Activated CD8-positive, alpha-beta memory T cell treated with anti-CD3 and anti-CD28 coated beads for 1 hour (primary cell): ENCODE measurements around the gene JSRP1.

ENCODE experiments used
- DNase-seq, 2 donors: peaks; one replicate each; pipeline ENCODE4 v3.0.0-alpha.2; 2020; ENCODE audit warnings: low read depth in 1 of 2; ENCODE audit errors: extremely low read depth in 1 of 2

JSRP1 gene

DNA sequence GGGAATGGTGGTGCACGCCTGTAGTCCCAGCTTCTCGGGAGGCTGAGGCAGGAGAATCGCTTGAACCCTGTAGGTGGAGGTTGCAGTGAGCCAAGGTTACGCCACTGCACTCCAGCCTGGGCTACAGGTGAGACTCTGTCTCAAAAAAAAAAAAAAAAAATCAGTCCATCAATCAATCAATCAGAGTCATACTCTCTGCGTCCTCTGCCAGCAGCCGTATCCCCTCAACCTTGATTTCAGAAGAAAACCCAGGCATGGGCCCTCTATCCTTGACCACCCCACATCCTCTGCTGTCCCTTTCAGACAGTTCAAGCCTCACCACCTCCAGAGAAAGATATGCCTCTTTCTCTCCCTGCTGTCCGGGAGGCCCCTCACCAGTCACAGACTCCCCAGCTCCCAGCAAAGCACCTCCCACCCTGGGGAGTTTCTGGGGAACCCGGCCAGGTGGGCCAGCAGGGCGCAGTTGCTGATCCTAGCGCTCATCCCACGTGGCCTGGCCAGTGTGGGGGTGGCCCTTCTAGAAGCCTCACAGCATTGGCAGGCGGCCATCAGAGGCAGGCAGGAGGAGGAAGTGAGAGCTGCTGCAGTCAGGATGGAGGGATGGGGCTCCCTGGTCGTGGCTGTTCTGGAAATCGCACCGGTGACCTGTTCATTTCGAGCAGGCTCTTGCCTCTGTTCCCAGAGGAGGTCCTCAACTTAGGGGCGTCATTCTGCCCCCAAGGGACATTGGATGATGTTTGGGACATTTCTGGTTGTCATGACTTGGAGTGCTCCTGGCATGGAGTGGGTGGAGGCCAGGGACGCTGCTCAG lies 10.2 kb upstream of the JSRP1 start:
- DNase-seq, result no peak

DNA sequence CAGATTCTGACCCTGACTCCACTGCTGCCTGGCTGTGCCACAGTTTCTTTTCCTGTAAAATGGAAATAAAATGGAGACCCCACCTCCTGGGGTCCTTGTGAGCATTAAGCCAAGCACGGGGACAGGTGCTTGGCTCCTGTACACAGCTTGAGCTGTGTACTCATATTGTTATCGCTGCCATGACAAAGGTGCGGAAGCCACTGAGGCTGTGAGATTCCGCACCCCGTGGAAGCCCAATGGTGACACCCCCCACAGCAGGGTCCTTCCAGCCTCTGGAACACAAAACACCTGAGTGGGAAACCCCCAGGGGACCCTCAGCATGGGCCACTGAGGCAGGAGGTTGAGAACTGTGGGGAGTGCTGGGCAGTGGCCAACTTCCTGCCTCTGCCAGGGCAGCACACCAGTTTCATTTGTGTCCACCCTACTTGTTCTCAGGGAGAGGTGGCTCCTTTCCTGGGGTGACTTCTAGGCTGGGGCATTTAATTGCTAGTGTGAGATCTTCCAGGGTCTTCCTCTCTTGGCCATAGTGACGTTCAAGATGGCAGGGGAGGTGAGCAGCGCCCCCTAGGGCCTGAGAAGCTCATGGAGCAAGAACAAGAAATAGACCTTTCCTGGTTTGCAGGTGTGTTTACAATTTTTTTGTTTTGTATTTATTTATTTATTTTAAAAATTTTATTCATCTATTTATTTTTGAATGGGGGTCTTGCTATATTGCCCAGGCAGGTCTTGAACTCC lies 5.4 kb upstream of the JSRP1 start:
- no peak for DNase-seq

DNA sequence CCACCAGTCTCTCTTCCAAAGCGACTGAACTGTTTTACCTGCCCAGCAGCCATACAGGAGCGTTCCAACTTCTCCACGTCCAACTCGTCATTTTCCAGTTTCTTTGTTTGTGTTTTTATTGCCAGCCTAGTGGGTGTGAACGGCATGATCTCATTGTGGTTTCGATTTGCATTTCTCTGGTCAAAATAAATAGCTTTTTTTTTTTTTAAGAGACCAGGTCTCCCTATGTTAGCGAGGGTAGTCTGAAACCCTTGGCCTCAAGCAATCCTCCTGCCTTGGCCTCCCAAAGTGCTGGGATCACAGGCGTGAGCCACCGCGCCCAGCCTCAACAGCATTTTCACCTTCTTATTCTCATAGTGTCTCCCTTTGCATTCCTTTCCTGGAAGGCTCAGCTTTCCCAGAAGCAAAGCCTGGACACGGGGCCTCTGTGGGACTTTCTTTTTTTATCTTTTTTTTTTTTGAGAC lies 4.2 kb upstream of the JSRP1 start:
- DNase-seq, result no peak

DNA sequence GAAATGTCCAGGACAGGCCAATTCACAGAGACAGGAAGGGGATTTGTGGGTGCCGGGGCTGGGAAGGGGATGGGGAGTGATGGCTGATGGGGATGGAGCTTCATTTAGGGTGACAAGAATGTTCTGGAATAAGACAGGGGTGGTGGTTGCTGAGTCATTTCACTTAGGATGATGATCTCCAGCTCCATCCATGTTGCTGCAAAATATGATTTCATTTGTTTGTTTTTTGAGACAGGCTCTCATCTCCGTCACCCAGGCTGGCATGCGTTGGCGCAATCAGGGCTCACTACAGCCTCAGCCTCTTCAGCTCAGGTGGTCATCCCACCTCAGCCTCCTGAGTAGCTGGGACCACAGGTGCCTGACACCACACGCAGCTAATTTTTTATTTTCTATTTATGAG lies 3.1 kb upstream of the JSRP1 start:
- DNase-seq, result no peak

DNA sequence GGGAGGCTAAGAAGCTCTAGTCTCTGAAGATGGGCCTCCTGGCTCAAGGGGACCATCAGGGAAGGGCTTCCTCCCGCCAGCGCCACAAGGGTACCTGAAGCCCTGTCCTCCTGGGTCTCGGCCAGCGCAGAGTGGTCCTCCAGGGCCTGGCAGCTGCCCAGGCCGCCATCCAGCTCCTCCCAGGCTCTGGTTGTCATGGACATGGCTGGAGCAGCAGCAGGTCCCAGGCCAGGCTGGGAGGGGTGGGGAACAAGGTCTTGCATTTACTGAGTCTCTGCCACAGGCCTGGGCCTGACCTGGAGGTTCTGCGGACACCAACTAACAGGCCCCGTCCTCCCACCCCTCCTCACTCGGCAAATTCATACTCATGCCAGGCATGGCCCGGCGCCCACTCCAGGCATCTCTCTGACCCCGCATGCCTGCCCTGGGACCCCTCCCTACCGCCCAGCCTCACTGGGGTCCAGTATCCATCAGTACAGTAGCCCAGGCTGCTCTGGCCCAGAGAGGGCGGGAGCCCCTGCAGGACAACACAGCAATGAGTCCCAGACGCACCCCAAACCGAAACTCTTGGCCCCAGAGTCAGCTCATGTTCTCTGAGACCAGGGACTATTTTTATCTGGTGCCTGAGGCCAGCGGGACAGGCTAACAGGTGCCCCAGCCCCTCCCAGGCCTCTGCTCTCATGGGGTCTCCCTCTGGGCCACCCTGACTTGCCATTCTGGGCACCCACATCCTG lies 938 bp downstream of the JSRP1 start:
- DNase-seq, result no peak

DNA sequence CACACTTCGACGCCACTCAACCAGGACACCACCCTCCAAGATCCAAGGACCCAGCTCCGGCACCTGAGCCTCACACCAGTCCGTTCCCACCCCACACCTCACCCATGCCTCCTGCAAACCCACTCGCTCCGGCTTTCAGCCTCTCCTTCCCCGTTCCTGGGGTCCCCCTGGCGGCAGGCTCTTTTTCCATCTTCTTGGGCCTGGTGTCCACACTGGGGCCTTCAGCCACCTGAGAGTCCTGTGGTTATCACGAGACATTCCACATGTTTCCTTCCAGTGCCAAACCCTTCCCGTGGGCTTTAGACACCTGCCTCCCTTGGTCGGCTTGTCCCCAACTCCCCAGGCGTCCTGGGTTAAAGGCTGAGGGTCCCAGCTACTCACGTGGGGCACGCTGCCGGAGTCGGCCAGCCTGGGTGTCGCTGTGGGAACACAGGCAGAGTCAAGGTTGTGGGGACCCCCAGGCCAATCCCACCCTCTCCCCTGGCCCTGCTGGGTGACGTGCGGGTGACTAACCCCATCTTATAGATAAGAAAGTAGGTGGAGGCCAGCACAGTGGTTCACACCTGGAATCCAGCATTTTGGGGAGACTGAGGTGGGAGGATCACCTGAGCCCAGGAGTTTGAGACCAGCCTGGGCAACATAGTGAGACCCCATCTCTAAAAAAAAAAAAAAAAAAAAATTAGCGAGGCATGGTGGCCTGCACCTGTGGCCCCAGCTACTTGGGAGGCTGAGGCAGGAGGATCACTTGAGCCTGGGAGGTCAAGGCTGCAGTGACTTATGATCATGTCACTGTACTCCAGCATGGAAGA lies 1.9 kb downstream of the JSRP1 start:
- DNase-seq, result no peak

DNA sequence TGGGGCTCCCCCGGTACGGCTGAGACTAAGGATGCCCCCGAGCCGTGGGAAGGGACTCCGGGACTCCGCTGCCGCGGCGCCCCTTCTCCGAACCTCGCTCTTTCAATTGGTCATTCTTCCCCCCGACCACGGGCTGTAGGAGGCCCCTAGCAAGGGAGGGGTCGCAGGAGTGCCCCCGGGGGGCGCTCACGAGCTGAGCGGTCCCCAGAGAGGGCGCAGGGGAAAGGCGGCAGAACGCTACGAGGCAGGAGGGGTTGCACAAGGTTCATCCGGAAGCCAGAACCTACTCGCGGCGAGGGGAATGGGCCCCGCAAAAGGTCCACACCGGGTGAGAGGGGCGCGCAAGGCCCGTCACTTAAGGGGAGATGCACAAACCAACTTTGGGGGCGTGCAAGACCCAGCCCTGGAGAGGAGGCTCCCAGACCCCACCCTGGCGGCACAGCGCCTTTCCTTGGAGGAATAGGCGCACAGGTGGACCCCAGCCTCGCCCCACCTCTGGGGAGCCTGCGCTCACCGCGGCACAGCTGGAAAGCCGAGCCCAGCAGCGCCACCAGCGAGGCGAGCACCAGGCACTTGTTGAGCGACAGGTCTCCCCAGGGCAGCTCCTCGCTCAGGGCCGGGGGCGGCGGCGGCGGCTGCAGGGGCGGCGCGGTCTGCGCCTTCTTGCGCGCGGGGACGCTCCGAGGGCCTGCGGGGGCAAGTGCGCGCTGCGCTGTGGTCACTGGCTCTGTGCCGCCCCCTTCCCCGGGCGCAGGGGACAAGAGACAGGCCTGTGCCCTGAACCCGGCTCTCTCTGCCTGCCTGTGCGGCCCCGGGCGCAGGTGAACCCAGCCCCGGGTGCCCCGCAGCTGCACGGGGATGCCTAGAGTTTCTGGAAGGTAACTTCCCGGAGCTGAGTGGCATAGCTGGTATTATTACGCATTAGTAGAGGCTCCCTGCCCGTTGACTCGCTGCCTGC lies 2.8 kb downstream of the JSRP1 start:
- no peak for DNase-seq

DNA sequence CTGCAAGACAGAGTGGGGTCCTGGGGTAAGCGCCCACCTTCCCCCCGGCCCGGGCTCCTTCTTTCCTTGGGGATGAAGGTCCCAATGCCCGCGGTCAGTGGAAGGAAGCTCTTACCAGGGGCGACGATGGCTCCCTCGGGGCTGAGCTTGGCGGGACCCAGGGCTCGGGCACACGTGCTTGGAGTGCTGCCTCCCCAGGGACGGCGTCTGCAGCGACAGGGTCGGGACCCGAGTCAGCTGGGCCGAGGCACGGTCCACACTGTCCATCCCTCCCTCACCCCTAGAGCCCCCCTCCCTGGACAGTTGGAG lies 3.5 kb downstream of the JSRP1 start:
- no peak for DNase-seq

DNA sequence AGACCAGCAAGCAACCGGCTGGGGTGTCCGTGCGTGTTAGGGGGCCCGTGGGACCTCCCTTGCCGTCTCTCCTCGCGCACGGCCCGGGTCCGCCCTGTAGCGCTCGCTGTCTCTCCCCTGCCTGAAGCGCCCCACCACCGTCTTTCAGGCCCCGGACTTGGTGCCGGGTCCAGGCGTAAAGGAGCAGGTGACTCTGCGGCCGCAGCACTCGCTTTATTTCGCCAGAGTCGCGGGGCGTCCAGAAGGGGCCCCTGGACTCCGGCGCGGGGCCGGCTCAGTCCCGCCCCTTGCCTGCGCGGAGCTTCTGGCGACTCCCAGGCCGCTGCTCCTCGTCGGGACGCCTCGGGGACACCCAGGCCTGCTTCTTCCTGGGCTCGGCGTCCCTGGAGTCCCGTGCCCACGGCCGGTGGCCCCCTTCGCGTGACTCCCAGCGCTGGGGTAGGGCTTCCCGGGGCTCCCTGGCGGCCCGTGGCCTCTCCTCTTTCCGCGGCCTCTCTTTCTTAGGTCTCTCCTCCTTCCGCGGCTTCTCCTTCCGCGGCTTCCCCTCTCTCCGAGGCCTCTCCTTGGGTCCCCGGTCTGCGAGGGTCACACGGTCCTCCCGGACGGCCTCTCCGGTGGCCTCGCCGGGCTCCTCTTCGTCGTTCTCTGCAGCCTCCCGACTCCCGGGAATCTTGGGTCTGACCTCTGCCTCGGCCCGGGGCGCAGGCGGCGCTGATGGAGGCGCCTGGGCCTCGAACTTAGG lies 4.0 kb downstream of the JSRP1 start:
- DNase-seq, result no peak

DNA sequence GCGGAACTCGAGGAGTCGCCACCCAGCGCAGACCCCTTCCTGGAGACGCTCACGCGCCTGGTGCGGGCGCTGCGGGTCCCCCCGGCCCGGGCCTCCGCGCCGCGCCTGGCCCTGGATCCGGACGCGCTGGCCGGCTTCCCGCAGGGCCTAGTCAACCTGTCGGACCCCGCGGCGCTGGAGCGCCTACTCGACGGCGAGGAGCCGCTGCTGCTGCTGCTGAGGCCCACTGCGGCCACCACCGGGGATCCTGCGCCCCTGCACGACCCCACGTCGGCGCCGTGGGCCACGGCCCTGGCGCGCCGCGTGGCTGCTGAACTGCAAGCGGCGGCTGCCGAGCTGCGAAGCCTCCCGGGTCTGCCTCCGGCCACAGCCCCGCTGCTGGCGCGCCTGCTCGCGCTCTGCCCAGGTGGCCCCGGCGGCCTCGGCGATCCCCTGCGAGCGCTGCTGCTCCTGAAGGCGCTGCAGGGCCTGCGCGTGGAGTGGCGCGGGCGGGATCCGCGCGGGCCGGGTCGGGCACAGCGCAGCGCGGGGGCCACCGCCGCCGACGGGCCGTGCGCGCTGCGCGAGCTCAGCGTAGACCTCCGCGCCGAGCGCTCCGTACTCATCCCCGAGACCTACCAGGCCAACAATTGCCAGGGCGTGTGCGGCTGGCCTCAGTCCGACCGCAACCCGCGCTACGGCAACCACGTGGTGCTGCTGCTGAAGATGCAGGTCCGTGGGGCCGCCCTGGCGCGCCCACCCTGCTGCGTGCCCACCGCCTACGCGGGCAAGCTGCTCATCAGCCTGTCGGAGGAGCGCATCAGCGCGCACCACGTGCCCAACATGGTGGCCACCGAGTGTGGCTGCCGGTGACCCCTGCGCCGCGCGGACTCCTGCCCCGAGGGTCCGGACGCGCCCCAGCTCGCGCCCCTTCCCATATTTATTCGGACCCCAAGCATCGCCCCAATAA lies 4.8 kb downstream of the JSRP1 start:
- DNase-seq, result no peak

DNA sequence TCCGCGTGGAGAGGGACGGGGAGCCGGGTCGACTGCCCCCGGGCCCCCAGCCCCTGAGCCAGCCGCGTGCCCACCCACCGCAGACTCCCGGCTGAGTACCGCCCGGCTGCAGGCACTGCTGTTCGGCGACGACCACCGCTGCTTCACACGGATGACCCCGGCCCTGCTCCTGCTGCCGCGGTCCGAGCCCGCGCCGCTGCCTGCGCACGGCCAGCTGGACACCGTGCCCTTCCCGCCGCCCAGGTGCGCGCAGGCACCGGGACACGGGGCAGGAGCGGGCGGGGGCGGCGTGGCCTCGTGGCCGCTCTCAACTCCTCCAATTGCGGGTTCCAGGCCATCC lies 5.5 kb downstream of the JSRP1 start:
- DNase-seq, result no peak

DNA sequence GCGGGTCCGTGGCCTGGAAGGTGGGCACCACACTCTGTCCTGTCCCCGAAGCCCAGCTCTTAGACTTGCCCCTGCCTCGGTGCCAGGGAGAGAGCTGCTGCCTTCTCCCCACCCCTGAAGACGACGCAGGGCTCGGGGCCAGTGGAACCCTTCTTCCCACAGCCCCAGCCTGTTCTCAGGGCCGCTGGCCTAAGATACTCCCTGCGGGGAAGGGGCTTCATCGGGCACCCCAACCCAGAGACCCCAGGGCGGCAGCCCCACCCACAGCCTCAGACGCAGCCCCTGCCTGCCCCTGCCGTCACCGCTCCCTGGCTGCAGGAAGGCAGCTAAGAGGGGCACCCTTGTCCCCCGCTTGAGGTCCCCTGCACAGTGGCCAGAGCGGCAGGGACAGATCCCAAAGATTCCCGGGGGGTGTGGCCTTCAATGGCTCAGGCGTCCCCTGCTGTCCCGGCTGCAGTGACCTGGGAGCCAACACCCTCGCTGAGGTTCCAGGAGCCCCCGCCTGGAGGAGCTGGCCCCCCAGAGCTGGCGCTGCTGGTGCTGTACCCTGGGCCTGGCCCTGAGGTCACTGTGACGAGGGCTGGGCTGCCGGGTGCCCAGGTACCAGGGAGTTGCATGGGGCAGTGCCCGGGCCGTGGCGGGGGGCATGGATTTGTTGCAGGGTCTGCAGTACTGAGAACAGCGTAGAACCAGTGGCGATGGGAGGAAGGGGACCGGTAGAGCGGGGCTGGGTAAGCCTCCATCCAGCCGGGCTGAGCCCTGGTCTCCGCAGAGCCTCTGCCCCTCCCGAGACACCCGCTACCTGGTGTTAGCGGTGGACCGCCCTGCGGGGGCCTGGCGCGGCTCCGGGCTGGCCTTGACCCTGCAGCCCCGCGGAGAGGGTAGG lies 6.1 kb downstream of the JSRP1 start:
- no peak for DNase-seq

DNA sequence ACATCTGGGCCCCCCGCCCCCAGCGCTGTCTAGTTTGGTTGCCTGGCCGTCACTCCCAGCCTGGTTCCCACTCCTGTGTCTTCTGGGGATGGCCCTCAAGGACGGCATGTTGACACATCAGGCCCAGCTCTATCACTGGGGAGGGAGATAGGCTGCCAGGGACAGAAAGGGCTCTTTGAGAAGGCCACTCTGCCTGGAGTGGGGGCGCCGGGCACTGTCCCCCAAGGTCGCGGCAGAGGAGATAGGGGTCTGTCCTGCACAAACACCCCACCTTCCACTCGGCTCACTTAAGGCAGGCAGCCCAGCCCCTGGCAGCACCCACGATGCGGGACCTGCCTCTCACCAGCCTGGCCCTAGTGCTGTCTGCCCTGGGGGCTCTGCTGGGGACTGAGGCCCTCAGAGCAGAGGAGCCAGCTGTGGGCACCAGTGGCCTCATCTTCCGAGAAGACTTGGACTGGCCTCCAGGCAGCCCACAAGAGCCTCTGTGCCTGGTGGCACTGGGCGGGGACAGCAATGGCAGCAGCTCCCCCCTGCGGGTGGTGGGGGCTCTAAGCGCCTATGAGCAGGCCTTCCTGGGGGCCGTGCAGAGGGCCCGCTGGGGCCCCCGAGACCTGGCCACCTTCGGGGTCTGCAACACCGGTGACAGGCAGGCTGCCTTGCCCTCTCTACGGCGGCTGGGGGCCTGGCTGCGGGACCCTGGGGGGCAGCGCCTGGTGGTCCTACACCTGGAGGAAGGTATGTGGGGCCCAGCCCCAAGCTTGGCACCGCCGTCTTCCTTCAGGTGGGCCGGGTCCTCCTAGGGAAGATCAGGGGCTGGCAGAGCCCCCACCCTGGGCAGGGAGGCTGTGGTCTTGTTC lies 7.0 kb downstream of the JSRP1 start, which contains the start of gene AMH:
Gene AMH, plus strand, starts transcription at position 314 of the 857 bp plus-strand sequence. Its CDS starts 10 bp downstream, at position 324.
- no peak for DNase-seq

DNA sequence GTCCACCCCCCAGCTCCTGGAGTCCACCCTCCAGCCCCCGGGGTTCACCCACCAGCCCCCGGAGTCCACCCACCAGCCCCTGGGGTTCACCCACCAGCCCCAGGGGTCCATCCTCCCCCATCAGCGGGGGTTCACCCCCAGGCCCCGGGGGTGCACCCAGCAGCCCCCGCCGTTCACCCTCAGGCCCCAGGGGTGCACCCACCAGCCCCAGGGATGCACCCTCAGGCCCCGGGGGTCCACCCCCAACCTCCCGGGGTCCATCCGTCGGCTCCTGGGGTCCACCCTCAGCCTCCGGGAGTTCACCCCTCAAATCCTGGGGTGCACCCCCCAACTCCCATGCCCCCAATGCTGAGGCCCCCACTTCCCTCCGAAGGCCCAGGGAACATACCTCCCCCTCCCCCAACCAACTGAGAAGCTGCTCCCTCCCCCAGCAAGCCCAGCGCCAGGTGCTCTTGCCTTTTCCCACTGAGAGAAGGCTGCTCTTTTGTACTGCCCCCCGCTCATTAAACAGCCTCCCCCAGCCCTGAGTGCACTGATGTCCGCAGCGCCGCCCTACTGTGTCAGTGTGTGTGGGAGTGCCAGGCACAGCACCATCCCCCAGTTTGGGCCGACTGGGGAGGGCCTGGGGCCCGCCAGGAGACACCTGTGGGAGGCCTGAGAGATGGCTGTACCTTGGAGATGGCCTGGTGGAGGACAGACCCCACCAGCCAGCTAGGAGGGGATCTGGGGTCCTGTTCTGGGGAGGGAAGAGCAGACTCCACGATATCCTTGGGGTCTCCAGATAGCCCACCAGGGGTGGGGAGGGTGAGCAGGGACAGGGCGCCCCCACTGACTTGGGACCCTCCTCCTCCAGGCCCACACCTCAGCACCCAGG lies 7.8 kb downstream of the JSRP1 start:
- no peak for DNase-seq

DNA sequence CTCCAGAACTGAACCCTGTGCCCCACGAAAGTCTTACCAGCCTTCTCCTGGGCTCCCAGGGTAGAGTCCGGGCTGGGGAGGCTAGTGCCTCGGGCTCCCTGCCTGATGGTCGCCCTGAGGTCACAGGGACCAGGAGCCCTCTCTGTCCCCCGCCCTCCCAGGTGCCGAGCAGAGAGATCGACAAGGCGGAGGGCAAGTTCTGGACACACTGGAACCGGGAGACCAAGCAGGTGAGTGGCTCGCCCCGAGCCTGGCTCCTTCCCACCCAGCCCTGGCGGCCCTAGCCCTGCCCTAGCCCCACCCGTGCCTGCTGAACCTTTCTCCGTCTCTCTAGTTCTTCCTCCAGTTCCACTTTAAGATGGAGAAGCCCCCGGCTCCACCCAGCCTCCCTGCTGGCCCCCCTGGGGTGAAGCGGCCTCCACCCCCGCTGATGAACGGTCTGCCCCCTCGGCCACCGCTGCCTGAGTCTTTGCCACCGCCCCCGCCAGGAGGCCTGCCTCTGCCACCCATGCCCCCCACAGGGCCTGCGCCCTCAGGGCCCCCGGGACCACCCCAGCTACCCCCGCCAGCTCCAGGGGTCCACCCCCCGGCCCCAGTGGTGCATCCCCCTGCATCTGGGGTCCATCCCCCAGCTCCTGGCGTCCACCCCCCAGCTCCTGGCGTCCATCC lies 8.7 kb downstream of the JSRP1 start:
- DNase-seq, result no peak
